SU-DHL-6 (cell line): Measurements from ENCODE around the gene TMEM163.

Experiments used
- H2AFZ ChIP-seq: fragments of 200-600 bp; sonication (generic); 2 replicates; pipeline ENCODE4 v1.6.1; 2014; ENCODE audit warnings: low read depth, mild to moderate bottlenecking, moderate library complexity, mixed read lengths, antibody characterized with exemption, low read length; ENCODE audit not compliant: severe bottlenecking
- H3F3A ChIP-seq: fragments of 200-600 bp; shearing (Covaris generic); 2 replicates; pipeline ENCODE4 v1.6.0; 2016; ENCODE audit warnings: antibody characterized with exemption, mild to moderate bottlenecking; ENCODE audit not compliant: insufficient read depth
- H3K27ac ChIP-seq: fragments of 200-600 bp; sonication (generic); 2 replicates; pipeline ENCODE4 v1.5.1; 2016; ENCODE audit warnings: low read depth, mild to moderate bottlenecking, low read length, moderate library complexity, mixed read lengths
- H3K27me3 ChIP-seq: fragments of 200-600 bp; sonication (generic), shearing (Covaris generic); 2 replicates; pipeline ENCODE4 v1.6.0; 2014; ENCODE audit warnings: mild to moderate bottlenecking, low read length
- H3K36me3 ChIP-seq: fragments of 200-600 bp; sonication (generic); 2 replicates; pipeline ENCODE4 v1.6.1; 2014; ENCODE audit warnings: mild to moderate bottlenecking, low read length, mixed read lengths
- H3K4me2 ChIP-seq: fragments of 300-600, 200-600 bp; shearing (Covaris generic), sonication (generic); 2 replicates; pipeline ENCODE4 v1.6.0; 2014; ENCODE audit warnings: low read length, low read depth, mild to moderate bottlenecking; ENCODE audit not compliant: poor library complexity, severe bottlenecking
- H3K4me3 ChIP-seq: fragments of 200-600 bp; sonication (generic); 2 replicates; pipeline ENCODE4 v1.5.1; 2014; ENCODE audit warnings: antibody characterized with exemption, low read length, mild to moderate bottlenecking, mixed read lengths; ENCODE audit not compliant: insufficient read depth, poor library complexity, severe bottlenecking
- H3K79me2 ChIP-seq: fragments of 200-600 bp; sonication (generic); 2 replicates; pipeline ENCODE4 v1.6.1; 2014; ENCODE audit warnings: mild to moderate bottlenecking, low read length, moderate library complexity; ENCODE audit not compliant: insufficient read depth
- H3K9ac ChIP-seq: fragments of 200-600 bp; sonication (generic); 2 replicates; pipeline ENCODE4 v1.7.0; 2014; ENCODE audit warnings: mild to moderate bottlenecking, low read length
- H3K9me2 ChIP-seq: fragments of 200-600 bp; sonication (generic); replicated peaks from 2 replicates; pipeline ENCODE4 v1.6.1; 2014; ENCODE audit warnings: low read length; ENCODE audit not compliant: insufficient read depth
- H3K9me3 ChIP-seq: fragments of 200-600 bp; sonication (generic); 2 replicates; pipeline ENCODE4 v1.6.1; 2014; ENCODE audit warnings: low read length, mixed read lengths; ENCODE audit not compliant: insufficient read depth
- H4K20me1 ChIP-seq: fragments of 200-600 bp; sonication (generic); 2 replicates; pipeline ENCODE4 v1.6.1; 2014; ENCODE audit warnings: low read depth, mild to moderate bottlenecking, antibody characterized with exemption, low read length, moderate library complexity, mixed read lengths
- EZH2phosphoT487 ChIP-seq: fragments of 200-600 bp; sonication (generic), shearing (Covaris generic); conservative IDR thresholded peaks from 2 replicates; pipeline ENCODE4 v1.6.1; 2018; ENCODE audit warnings: mild to moderate bottlenecking, antibody characterized with exemption, low read length, moderate library complexity, mixed read lengths
- TF ChIP-seq, protein P1 (sequence below): fragments of 200-600 bp; sonication (generic); IDR thresholded peaks from one replicate; pipeline ENCODE4 v1.5.1; 2017; ENCODE audit warnings: antibody characterized with exemption, mild to moderate bottlenecking, low read length, moderate library complexity; ENCODE audit not compliant: insufficient read depth, poor library complexity, severe bottlenecking

TMEM163 gene

DNA sequence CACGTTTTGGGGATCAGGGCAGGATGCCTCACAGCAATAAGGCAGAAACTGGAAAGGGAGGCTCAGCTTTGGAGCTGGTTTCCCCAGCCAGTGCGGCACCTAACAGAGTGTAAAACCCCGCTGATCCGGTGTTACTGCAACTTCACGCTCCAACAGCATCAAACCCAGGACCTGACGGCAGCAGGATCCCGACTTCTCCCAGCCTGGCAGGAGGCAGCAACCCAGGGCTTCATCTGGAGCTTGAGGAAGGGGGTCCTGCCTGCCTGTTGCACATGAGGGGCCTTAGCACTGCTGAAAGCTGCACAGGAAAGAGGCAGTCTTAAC lies 255.1 kb downstream of the TMEM163 start:
- TF ChIP-seq EZH2phosphoT487: no peak
- TF ChIP-seq, protein P1, sequence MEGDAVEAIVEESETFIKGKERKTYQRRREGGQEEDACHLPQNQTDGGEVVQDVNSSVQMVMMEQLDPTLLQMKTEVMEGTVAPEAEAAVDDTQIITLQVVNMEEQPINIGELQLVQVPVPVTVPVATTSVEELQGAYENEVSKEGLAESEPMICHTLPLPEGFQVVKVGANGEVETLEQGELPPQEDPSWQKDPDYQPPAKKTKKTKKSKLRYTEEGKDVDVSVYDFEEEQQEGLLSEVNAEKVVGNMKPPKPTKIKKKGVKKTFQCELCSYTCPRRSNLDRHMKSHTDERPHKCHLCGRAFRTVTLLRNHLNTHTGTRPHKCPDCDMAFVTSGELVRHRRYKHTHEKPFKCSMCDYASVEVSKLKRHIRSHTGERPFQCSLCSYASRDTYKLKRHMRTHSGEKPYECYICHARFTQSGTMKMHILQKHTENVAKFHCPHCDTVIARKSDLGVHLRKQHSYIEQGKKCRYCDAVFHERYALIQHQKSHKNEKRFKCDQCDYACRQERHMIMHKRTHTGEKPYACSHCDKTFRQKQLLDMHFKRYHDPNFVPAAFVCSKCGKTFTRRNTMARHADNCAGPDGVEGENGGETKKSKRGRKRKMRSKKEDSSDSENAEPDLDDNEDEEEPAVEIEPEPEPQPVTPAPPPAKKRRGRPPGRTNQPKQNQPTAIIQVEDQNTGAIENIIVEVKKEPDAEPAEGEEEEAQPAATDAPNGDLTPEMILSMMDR: no peak
- no peak overlapping the region for H3K4me2 ChIP-seq
- H3F3A ChIP-seq: no peaks in the 10 kb centered on the region
- H3K9me2 ChIP-seq: no peaks in the 10 kb centered on the region
- H3K9me3 ChIP-seq: no peaks in the 10 kb centered on the region
- no peak overlapping the region for H2AFZ ChIP-seq
- H3K9ac ChIP-seq: no peak overlapping the region
- no peak overlapping the region for H3K4me3 ChIP-seq
- no peak overlapping the region for H3K27ac ChIP-seq
- no peaks in the 10 kb centered on the region for H4K20me1 ChIP-seq
- H3K36me3 ChIP-seq: no peaks in the 10 kb centered on the region
- H3K27me3 ChIP-seq: no peaks in the 10 kb centered on the region
- H3K79me2 ChIP-seq: no peaks in the 10 kb centered on the region

DNA sequence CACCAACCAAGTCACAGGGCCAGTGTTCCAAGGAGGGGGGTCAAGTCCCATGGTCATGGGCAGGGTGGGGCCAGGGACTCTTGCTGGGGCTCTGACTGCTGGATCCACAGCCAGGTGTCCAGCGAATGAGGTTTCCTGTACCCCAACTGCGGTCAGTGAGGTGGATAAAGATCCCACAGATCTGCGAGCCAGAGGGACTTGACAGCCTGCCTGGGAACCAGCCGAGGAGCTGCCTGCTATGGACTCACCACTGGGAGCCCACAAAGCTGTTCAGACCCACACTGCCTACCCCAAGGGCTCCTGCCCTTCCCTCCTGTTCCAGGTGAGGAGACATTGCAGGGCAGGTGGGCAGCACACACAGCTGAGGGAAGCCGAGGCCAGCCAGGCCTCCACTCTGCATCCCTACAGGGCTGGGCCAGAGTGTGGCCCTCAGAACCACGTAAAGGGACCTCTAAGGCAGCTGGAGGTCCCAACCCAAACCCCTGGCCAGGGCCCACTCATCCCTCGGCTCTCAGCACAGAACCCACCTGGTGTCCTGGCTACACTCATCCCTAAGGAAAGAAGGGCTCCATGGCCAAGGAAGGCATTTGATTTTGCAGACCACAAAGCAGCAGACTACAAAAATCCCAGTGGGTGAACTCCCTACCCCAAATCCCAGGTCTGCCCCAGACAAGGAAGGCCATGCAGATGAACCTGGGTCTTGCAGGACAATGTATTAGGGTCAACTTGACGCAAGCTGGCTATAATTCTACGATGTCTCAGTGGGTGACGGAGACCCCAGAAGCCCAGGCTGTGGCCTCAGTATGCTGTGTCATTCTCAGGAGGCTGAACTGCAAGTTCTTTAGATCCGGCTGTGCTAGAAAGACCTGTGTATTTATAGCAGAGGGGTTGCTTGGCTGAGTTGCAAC lies 255.8 kb downstream of the TMEM163 start:
- Histone ChIP-seq H4K20me1 (no peaks in the 10 kb centered on the region), H3K4me3 (no peak overlapping the region), H3K9me2 (no peaks in the 10 kb centered on the region), H3F3A (no peaks in the 10 kb centered on the region), H2AFZ (no peak overlapping the region), H3K4me2 (no peak overlapping the region), H3K79me2 (no peaks in the 10 kb centered on the region), H3K36me3 (no peaks in the 10 kb centered on the region), H3K27me3 (no peaks in the 10 kb centered on the region), H3K27ac (no peak overlapping the region), H3K9me3 (no peaks in the 10 kb centered on the region), H3K9ac (no peak overlapping the region)
- TF ChIP-seq, protein P1: no peak
- TF ChIP-seq EZH2phosphoT487: no peak

DNA sequence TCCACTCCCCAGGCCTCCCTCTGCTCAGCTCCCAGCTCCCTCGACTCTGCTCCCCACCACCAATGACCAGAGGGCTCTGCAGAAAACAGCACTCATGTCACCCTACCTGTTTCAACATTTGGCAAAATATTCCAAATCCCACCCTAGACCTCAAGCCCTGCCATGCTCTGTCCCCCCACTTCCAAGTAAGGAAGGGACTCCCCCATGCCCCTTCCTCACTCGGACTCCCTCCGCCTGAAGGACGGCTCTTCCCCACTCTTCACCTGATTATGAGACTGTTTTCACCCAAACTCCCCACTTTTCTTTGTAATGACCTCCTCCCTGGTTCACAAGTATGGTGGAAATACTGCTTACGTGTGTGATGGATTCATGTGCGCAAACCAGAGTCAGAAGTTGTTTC lies 256.5 kb downstream of the TMEM163 start:
- Histone ChIP-seq H3K4me3 (no peak overlapping the region), H3K9me2 (no peaks in the 10 kb centered on the region), H3K79me2 (no peaks in the 10 kb centered on the region), H3K27ac (no peak overlapping the region), H3F3A (no peaks in the 10 kb centered on the region), H4K20me1 (no peaks in the 10 kb centered on the region), H3K4me2 (no peak overlapping the region), H3K27me3 (no peaks in the 10 kb centered on the region), H3K9ac (no peak overlapping the region), H3K9me3 (no peaks in the 10 kb centered on the region), H2AFZ (no peak overlapping the region), H3K36me3 (no peaks in the 10 kb centered on the region)
- TF ChIP-seq EZH2phosphoT487: no peak

DNA sequence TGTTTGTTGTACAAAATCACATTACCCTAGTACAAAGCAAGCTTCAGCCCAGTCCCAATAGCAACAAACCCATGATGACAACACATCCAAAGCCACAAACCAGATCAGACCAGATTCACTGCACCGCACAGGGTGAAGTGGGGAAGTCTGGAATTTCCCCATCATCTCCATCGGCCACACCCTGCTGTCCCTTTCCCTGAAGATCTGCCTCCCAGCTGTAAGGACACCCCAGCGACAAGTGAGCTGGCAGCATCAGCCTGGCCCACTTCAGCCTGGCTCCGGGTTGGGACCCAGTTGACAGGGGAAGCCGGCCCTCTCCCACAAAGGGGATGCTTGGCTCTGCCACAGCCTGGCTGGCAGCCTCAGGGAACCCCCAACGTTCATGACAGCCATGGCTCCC lies 257.3 kb downstream of the TMEM163 start:
- Histone ChIP-seq H3K27ac (no peak overlapping the region), H3F3A (no peaks in the 10 kb centered on the region), H3K27me3 (no peaks in the 10 kb centered on the region), H2AFZ (no peak overlapping the region), H4K20me1 (no peaks in the 10 kb centered on the region), H3K4me3 (no peak overlapping the region), H3K9me3 (no peaks in the 10 kb centered on the region), H3K9me2 (no peaks in the 10 kb centered on the region), H3K79me2 (no peaks in the 10 kb centered on the region), H3K36me3 (no peaks in the 10 kb centered on the region), H3K9ac (no peak overlapping the region), H3K4me2 (no peak overlapping the region)
- TF ChIP-seq EZH2phosphoT487: no peak
- TF ChIP-seq, protein P1: no peak
